ENCODE results near the gene SRA1. TPM values are rescaled to one million over a fixed set of nuclear protein-coding genes. Genes with fewer than 3 reads are reported as not detected.

The SRA1 gene
- total RNA-seq, 4 donors from 2014 or later = 34.1 to 67.3 (median 40.6) TPM

DNA sequence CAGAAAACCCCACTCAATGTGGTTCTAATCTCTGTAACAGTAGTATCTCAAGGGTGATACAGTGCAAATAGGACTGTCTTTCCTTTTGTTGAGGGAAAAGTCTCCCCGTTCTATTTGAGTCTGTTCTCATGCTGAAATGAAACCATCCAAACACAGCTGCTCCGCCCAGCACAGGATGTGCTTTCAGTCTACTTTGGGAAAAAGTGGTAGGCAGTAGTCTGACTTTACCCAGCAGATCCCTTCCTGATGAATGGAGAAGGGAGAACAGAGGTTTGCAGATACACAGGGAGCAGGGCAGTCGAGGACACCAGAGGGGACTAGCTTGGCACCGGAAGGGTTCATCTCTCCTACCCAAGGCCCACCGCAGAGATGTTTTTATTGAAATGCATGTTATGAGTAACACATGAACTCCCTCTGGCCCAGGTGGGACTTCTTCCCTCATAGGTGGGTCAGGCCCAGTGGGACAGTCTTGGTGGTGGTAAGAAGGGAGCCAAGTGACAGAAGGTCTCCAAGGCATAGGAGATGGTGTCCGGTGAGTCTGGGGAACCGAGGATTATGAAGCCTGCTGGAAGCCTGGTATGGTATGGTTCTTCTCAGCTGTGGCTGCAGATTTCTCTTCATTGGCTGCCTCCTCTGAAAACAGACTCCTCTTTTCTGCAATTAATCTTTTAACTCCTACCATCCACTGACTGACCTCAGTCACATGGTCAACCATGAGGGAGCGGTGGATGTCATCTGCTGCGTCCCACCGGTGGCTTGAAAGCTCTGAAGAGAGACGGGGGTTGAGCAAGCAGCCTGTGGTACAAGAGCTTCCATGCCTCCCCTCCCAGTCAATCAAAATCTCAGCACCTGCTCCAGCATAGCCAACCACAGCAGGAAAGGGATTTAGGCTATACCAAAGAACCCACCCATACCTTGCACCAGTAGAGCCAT lies 6.9 kb downstream of the SRA1 start:
- Histone ChIP-seq H3K4me3 (peak overlapping the region in 1 of 4 donors; percentile 7), H3K36me3 (peaks cover 0 to 26% of the 10 kb centered on the region in 2 donors), H3K27me3 (no peaks in the 10 kb centered on the region), H3K9me3 (no peaks in the 10 kb centered on the region), H3K27ac (peak overlapping the region; percentile 92 to 100 (median 100)), H3K4me1 (peaks cover 60 to 66% of the 10 kb centered on the region in 2 donors)
- in situ Hi-C loops (cut with MboI; ENCODE audit: low sequenced_read_pairs in 4 of 4) (loop anchor here in 1 of 4 donors (25.0 kb wide), 1 partner anchor 313 kb away; no protein-coding TSS in a partner anchor), intact Hi-C loops (cut with DNase I; ENCODE audit: low total_unique reads) (loop anchor here (10.0 kb wide), 1 partner anchor 306 kb away; no protein-coding TSS in a partner anchor)
- ATAC-seq = peak; percentile 6 to 9
- no peak for DNase-seq
- TF ChIP-seq POLR2A (IDR thresholded peaks at IDR 0.05) = no peak
- TF ChIP-seq, protein P1, sequence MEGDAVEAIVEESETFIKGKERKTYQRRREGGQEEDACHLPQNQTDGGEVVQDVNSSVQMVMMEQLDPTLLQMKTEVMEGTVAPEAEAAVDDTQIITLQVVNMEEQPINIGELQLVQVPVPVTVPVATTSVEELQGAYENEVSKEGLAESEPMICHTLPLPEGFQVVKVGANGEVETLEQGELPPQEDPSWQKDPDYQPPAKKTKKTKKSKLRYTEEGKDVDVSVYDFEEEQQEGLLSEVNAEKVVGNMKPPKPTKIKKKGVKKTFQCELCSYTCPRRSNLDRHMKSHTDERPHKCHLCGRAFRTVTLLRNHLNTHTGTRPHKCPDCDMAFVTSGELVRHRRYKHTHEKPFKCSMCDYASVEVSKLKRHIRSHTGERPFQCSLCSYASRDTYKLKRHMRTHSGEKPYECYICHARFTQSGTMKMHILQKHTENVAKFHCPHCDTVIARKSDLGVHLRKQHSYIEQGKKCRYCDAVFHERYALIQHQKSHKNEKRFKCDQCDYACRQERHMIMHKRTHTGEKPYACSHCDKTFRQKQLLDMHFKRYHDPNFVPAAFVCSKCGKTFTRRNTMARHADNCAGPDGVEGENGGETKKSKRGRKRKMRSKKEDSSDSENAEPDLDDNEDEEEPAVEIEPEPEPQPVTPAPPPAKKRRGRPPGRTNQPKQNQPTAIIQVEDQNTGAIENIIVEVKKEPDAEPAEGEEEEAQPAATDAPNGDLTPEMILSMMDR (IDR thresholded peaks at IDR 0.05 in 4 of 5, conservative IDR thresholded peaks at IDR 0.05 in 1 of 5) = no peak

GRCh38 chr5:140549237-140550144 lies 7.8 kb downstream of the SRA1 start:
- H3K36me3 ChIP-seq = peaks cover 0 to 31% of the 10 kb centered on the region in 2 donors
- no peaks in the 10 kb centered on the region for H3K27me3 ChIP-seq
- TF ChIP-seq, protein P1 (IDR thresholded peaks at IDR 0.05 in 4 of 5, conservative IDR thresholded peaks at IDR 0.05 in 1 of 5) = no peak
- peak in 1 of 2 donors; percentile 30 for TF ChIP-seq POLR2A (IDR thresholded peaks at IDR 0.05)
- peaks cover 51 to 57% of the 10 kb centered on the region in 2 donors for H3K4me1 ChIP-seq
- no peaks in the 10 kb centered on the region for H3K9me3 ChIP-seq
- intact Hi-C loops (cut with DNase I; ENCODE audit: low total_unique reads) (loop anchor here (5.0 to 10.0 kb wide), 2 partner anchors 153 to 305 kb away; partner anchors contain the start of gene ZMAT2), in situ Hi-C loops (cut with MboI; ENCODE audit: low sequenced_read_pairs in 4 of 4) (loop anchor here in 3 of 4 donors (10.0 to 25.0 kb wide), 2 partner anchors 95 to 312 kb away; partner anchors contain the start of genes IK (in 2 of the 3) and NDUFA2 (in 2 of the 3))
- peak overlapping the region; percentile 92 to 100 (median 100) for H3K27ac ChIP-seq
- DNase-seq (peak; percentile 68 to 86), ATAC-seq (peak; percentile 37 to 39)
- H3K4me3 ChIP-seq = peak overlapping the region in 1 of 4 donors; percentile 7

- TF ChIP-seq, protein P1 (IDR thresholded peaks at IDR 0.05 in 4 of 5, conservative IDR thresholded peaks at IDR 0.05 in 1 of 5) = no peak
- TF ChIP-seq POLR2A (IDR thresholded peaks at IDR 0.05) = no peak
- DNase-seq (no peak), ATAC-seq (no peak)
- Histone ChIP-seq H3K27ac (peak overlapping the region; percentile 92 to 100 (median 100)), H3K36me3 (peaks cover 0 to 37% of the 10 kb centered on the region in 2 donors), H3K27me3 (no peaks in the 10 kb centered on the region), H3K9me3 (no peaks in the 10 kb centered on the region), H3K4me3 (peak overlapping the region; percentile 54 to 79 (median 78)), H3K4me1 (peaks cover 46 to 52% of the 10 kb centered on the region in 2 donors)
- in situ Hi-C loops (cut with MboI; ENCODE audit: low sequenced_read_pairs in 4 of 4) (loop anchor here in 2 of 4 donors (10.0 kb wide), 1 partner anchor 96 kb away; the partner anchor contains the start of genes IK (in 2 of the 2) and NDUFA2 (in 2 of the 2)), intact Hi-C loops (cut with DNase I; ENCODE audit: low total_unique reads) (loop anchor here (1.0 to 5.0 kb wide), 2 partner anchors 16 to 154 kb away; partner anchors contain the start of genes APBB3, SLC35A4 and ZMAT2)
These were observed 8.5 kb downstream of the SRA1 start for GRCh38 chr5:140548791-140549190.

DNA sequence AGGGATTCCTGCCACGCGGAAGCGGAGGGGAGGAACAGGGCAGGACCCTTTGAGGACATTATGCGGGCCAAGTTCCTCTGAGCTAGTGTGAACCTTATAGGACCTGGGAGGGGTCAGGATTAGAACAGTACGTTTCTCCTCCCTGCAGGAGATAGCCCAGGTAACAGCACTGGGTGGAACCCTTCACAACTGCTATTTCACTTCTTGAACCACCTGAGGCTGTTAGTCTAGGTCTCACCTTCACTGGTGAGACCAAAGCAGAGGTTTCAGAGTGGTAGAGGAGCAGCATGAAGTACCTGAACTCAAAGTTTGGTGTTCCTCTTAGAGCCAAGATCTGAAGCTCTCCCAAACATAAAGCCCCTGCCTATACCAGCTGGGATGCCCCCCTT lies 9.0 kb downstream of the SRA1 start:
- in situ Hi-C loops (cut with MboI; ENCODE audit: low sequenced_read_pairs in 4 of 4) = loop anchor here in 2 of 4 donors (10.0 kb wide), 1 partner anchor 97 kb away; the partner anchor contains the start of genes IK (in 2 of the 2) and NDUFA2 (in 2 of the 2)
- no peaks in the 10 kb centered on the region for H3K27me3 ChIP-seq
- H3K4me3 ChIP-seq = peak overlapping the region; percentile 54 to 79 (median 78)
- no peaks in the 10 kb centered on the region for H3K9me3 ChIP-seq
- H3K4me1 ChIP-seq = peaks cover 46 to 52% of the 10 kb centered on the region in 2 donors
- TF ChIP-seq POLR2A (IDR thresholded peaks at IDR 0.05) = peak in 1 of 2 donors; percentile 48
- TF ChIP-seq, protein P1 (IDR thresholded peaks at IDR 0.05 in 4 of 5, conservative IDR thresholded peaks at IDR 0.05 in 1 of 5) = no peak
- ATAC-seq (peak; percentile 60 to 65), DNase-seq (peak; percentile 85 to 93)
- peak overlapping the region; percentile 92 to 100 (median 100) for H3K27ac ChIP-seq
- intact Hi-C loops (cut with DNase I; ENCODE audit: low total_unique reads) = loop anchor here (1.0 to 5.0 kb wide), 2 partner anchors 16 to 154 kb away; partner anchors contain the start of genes APBB3, SLC35A4 and ZMAT2
- H3K36me3 ChIP-seq = peaks cover 0 to 42% of the 10 kb centered on the region in 2 donors
